Colonic mucosa (tissue), 4 donors: ENCODE results near the gene SMARCA4. TPM values are rescaled to one million over a fixed set of nuclear protein-coding genes. Genes with fewer than 3 reads are reported as not detected.
"Not testable (repeated sequence)": the region's sequence is repeated elsewhere in the genome, so short reads cannot be mapped to it uniquely, and the experiment has no call there.

Source experiments
- DNase-seq: peaks from one replicate; pipeline ENCODE4 v3.0.0-alpha.2; 2020
- H3K27ac ChIP-seq: fragments of 200-600 bp; one replicate; pipeline ENCODE4 v1.8.0; 2021
- H3K27me3 ChIP-seq: fragments of 200-600 bp; one replicate; pipeline ENCODE4 v1.8.0; 2021
- H3K36me3 ChIP-seq: fragments of 200-600 bp; one replicate; pipeline ENCODE4 v1.8.0; 2021
- H3K4me1 ChIP-seq: fragments of 200-600 bp; one replicate; pipeline ENCODE4 v1.8.0; 2021; ENCODE audit warnings: mild to moderate bottlenecking
- H3K4me3 ChIP-seq: fragments of 200-600 bp; one replicate; pipeline ENCODE4 v1.8.0; 2021
- H3K9ac ChIP-seq, 2 donors: one replicate each; pipeline ENCODE4 v1.7.0; 2013; ENCODE audit warnings: control low read depth in 2 of 2, low read depth in 2 of 2, low read length in 2 of 2
- H3K9me3 ChIP-seq: fragments of 200-600 bp; one replicate; pipeline ENCODE4 v1.8.0; 2021
- intact Hi-C: fragments of 100-400 bp; cut with DNase I; formaldehyde crosslinking; loops from one replicate; pipeline ENCODE4 v1.14.1; 2022
- total RNA-seq, 2 donors: library from RNA; stranded (reverse); fragmentation: NEBNext Ultra II Directional in 1 of 2; extraction: Animal tissue kit (Norgen Biotek cat#: 25700) in 1 of 2; gene quantifications; one replicate each; pipeline ENCODE4 v1.2.1, GENCODE V29; 2021
- TF ChIP-seq, protein P1 (sequence below): fragments of 200-600 bp; IDR thresholded peaks from one replicate; pipeline ENCODE4 v1.8.0; 2022; ENCODE audit warnings: antibody characterized with exemption, mild to moderate bottlenecking
- donor health status: healthy.
- donor health status: DM: no; HTN: no; CAD: no.
- donor health status: DM: no; HTN: no; CAD: no.

SMARCA4 gene
- total RNA-seq, 2 donors from 2014 or later: 73.8 to 141 TPM

DNA sequence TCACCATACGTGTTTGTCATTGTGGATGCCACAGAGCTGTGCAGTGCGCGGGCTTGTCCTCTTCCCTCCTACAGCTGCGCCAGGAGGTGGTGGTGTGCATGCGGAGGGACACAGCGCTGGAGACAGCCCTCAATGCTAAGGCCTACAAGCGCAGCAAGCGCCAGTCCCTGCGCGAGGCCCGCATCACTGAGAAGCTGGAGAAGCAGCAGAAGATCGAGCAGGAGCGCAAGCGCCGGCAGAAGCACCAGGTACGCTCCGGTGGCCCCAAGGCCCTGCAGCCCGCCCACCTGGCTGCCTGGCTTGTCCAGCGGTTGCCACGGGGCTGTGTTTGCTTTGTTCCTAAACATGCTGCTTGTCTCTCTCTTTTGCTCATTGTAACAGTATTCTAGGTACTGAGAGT lies 30.2 kb downstream of the SMARCA4 start:
- peaks cover 18% of the 10 kb centered on the region for H3K36me3 ChIP-seq
- TF ChIP-seq, protein P1, sequence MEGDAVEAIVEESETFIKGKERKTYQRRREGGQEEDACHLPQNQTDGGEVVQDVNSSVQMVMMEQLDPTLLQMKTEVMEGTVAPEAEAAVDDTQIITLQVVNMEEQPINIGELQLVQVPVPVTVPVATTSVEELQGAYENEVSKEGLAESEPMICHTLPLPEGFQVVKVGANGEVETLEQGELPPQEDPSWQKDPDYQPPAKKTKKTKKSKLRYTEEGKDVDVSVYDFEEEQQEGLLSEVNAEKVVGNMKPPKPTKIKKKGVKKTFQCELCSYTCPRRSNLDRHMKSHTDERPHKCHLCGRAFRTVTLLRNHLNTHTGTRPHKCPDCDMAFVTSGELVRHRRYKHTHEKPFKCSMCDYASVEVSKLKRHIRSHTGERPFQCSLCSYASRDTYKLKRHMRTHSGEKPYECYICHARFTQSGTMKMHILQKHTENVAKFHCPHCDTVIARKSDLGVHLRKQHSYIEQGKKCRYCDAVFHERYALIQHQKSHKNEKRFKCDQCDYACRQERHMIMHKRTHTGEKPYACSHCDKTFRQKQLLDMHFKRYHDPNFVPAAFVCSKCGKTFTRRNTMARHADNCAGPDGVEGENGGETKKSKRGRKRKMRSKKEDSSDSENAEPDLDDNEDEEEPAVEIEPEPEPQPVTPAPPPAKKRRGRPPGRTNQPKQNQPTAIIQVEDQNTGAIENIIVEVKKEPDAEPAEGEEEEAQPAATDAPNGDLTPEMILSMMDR: no peak
- no peaks in the 10 kb centered on the region for H3K4me1 ChIP-seq
- no peak overlapping the region for H3K9ac ChIP-seq
- H3K9me3 ChIP-seq: no peaks in the 10 kb centered on the region
- no peak overlapping the region for H3K4me3 ChIP-seq
- H3K27ac ChIP-seq: no peak overlapping the region
- no peak for DNase-seq
- intact Hi-C loops: no loop called here
- no peaks in the 10 kb centered on the region for H3K27me3 ChIP-seq

DNA sequence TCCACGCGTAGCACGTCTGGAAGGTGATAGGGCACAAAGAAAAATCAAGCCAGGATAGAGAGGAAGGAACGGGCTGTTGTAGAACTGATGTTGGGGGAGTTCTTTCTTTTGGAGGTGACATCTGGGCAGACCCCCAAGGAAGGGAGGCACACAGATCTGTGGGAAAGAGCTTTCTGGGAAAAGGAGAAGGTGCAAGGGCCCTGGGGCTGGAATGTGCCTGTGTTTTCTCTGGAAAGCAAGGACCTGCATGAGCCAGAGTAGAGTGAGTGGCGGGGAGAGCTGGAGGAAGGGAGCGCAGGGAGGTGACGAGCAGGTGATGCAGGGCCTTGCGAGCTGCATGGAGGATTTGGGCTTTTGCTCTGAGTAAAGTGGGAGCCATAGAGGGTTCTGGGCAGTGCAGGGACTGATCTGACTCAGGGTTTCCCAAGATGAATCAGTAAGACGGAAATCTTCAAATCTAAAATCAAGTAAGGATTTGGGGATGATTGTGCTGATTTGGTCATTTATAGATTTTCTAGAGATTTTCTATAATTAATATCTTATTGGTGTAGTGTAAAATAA lies 30.8 kb downstream of the SMARCA4 start:
- TF ChIP-seq, protein P1: no peak
- DNase-seq: no peak
- H3K4me3 ChIP-seq: no peak overlapping the region
- peaks cover 18% of the 10 kb centered on the region for H3K36me3 ChIP-seq
- no peaks in the 10 kb centered on the region for H3K9me3 ChIP-seq
- no peaks in the 10 kb centered on the region for H3K27me3 ChIP-seq
- no peak overlapping the region for H3K9ac ChIP-seq
- H3K4me1 ChIP-seq: no peaks in the 10 kb centered on the region
- H3K27ac ChIP-seq: no peak overlapping the region
- intact Hi-C loops: no loop called here

DNA sequence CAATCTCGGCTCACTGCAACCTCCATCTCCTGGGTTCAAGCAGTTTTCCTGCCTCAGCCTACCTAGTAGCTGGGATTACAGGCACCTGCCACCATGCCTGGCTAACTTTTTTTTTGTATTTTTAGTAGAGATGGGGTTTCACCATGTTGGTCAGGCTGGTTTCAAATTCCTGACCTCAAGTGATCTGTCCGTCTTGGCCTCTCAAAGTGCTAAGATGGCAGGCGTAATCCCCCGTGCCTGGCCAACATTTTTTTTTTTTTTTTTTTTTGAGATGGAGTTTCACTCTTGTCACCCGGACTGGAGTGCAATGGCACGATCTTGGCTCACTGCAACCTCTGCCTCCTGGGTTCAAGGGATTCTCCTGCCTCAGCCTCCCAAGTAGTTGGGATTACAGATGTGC lies 31.3 kb downstream of the SMARCA4 start:
- H3K9me3 ChIP-seq, H3K27me3 ChIP-seq, H3K4me1 ChIP-seq, H3K9ac ChIP-seq, DNase-seq, H3K27ac ChIP-seq, intact Hi-C loops, H3K4me3 ChIP-seq: not testable (repeated sequence)
- H3K36me3 ChIP-seq: peaks cover 18% of the 10 kb centered on the region

- Histone ChIP-seq H3K36me3 (peaks cover 4% of the 10 kb centered on the region), H3K27me3 (no peaks in the 10 kb centered on the region), H3K9ac (no peak overlapping the region), H3K4me1 (no peaks in the 10 kb centered on the region), H3K27ac (no peak overlapping the region), H3K4me3 (no peak overlapping the region), H3K9me3 (no peaks in the 10 kb centered on the region)
- TF ChIP-seq, protein P1: no peak
- intact Hi-C loops: no loop called here
- no peak for DNase-seq
Measured at GRCh38 chr19:10995926-10996600, 35.2 kb downstream of the SMARCA4 start.

DNA sequence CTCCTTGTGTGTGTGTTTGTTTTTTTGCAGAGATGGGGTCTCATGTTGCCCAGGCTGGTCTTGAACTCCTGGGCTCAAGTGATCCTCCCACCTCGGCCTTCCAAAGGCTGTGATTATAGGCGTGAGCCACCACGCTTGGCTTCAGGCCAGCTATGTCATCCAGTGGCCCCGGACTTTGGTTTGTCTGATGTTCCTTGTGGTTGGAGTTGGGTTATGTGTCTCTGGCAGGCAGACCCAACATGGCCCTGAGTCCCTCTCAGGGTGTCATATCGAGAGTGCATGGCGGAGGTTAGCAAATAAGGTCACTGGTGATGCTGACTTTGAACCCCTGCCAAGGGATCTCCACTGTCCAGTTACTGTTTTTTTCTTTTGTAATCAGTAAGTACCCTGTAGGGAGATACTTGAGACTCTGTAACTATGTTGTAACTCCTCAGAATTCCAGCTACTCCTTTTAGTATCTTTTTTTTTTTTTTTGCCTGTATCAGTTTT lies 37.3 kb downstream of the SMARCA4 start:
- no peak overlapping the region for H3K4me3 ChIP-seq
- TF ChIP-seq, protein P1: no peak
- H3K27me3 ChIP-seq: no peaks in the 10 kb centered on the region
- peaks cover 4% of the 10 kb centered on the region for H3K36me3 ChIP-seq
- no peaks in the 10 kb centered on the region for H3K9me3 ChIP-seq
- no peak overlapping the region for H3K9ac ChIP-seq
- DNase-seq: peak; percentile 40
- H3K27ac ChIP-seq: no peak overlapping the region
- H3K4me1 ChIP-seq: no peaks in the 10 kb centered on the region
- intact Hi-C loops: no loop called here

- Histone ChIP-seq H3K9me3 (no peaks in the 10 kb centered on the region), H3K27me3 (no peaks in the 10 kb centered on the region), H3K36me3 (peaks cover 4% of the 10 kb centered on the region), H3K9ac (no peak overlapping the region), H3K4me3 (no peak overlapping the region), H3K27ac (no peak overlapping the region), H3K4me1 (no peaks in the 10 kb centered on the region)
- intact Hi-C loops: no loop called here
- TF ChIP-seq, protein P1: no peak
- no peak for DNase-seq
Measured at GRCh38 chr19:10998666-10999065, 37.8 kb downstream of the SMARCA4 start.
